Measurements from ENCODE around the gene C2CD5.

GRCh38 chr12:22518060-22518719 lies 26.2 kb downstream of the C2CD5 start:
- TF ChIP-seq CTCF (IDR thresholded peaks at IDR 0.05; ENCODE audit: borderline replicate concordance, extremely low read depth, low read length, poor library complexity, severe bottlenecking) (no peak), EZH2 (IDR thresholded peaks at IDR 0.05; ENCODE audit: borderline replicate concordance, low read depth, low read length, severe bottlenecking) (no peak)

All from DND-41 (cell line).